GM12878 (cell line): ENCODE results near the gene SLC38A5. TPM values are rescaled to one million over a fixed set of nuclear protein-coding genes. Genes with fewer than 3 reads are reported as not detected.

Source experiments
- IRF4 ChIP-seq: IDR thresholded peaks from 2 replicates; pipeline ENCODE4 v1.6.1; 2011; ENCODE audit warnings: low read depth, low read length
- MLLT1 ChIP-seq: fragments of 450-650 bp; IDR thresholded peaks from 2 replicates; pipeline ENCODE4 v1.6.1; 2016; ENCODE audit warnings: mild to moderate bottlenecking
- PML ChIP-seq: IDR thresholded peaks from 2 replicates; pipeline ENCODE4 v1.6.1; 2012; ENCODE audit warnings: low read length, inconsistent platforms
- REST ChIP-seq: IDR thresholded peaks from 2 replicates; pipeline ENCODE4 v1.6.1; 2012; ENCODE audit warnings: mild to moderate bottlenecking, low read depth, low read length
- polyA plus RNA-seq, 11 experiments: library from polyadenylated mRNA; depleted of rRNA in 4 of 11; unstranded in 6 of 11; stranded (reverse) in 5 of 11; fragments of >200 nt; fragmentation: Nextera tagmentation in 4 of 11; fragmentation: Illumina TruSeq in 1 of 11; extraction: Ambion mirVana in 4 of 11; extraction: Trizol in 1 of 11; gene quantifications; 1 replicate in 1 of 11; 2 replicates in 10 of 11; pipeline versions ENCODE4 v1.2.1 to v1.2.3, GENCODE V29; 2011 to 2016; ENCODE audit warnings: inconsistent platforms in 2 of 11, missing spikeins in 2 of 11, low read depth in 1 of 11
- total RNA-seq, 4 experiments: library from RNA; depleted of rRNA in 3 of 4; stranded (reverse); fragments of >200 nt in 3 of 4; fragmentation: Illumina TruSeq in 1 of 4; extraction: Trizol in 1 of 4; gene quantifications; 2 replicates each; pipeline versions ENCODE4 v1.2.1 to v1.2.3, GENCODE V29; 2013 to 2021
- TF ChIP-seq, protein P1 (sequence below): IDR thresholded peaks from 2 replicates; pipeline ENCODE4 v1.6.1; 2011; ENCODE audit warnings: low read depth, mild to moderate bottlenecking, low read length, moderate library complexity, borderline replicate concordance; ENCODE audit errors: extremely low read depth
- TF ChIP-seq, protein P2 (sequence below): fragments of 450-650 bp; formaldehyde crosslinking; IDR thresholded peaks from 2 replicates; pipeline ENCODE4 v1.4.0; 2022; ENCODE audit warnings: mild to moderate bottlenecking, moderate library complexity
- TF ChIP-seq, protein P3 (sequence below): fragments of 450-650 bp; IDR thresholded peaks from 2 replicates; pipeline ENCODE4 v1.6.1; 2017; ENCODE audit warnings: mild to moderate bottlenecking, moderate library complexity
- TF ChIP-seq, protein P4 (sequence below): fragments of 450-650 bp; IDR thresholded peaks from 2 replicates; pipeline ENCODE4 v1.6.1; 2017; ENCODE audit warnings: low read depth, mild to moderate bottlenecking, moderate library complexity

SLC38A5 gene
- total and polyA plus RNA-seq, 10 of the 15 experiments (the other 5 are each of a cell fraction or from before 2014, with no cell fraction given) = 4.2 to 108 (median 70.6) TPM

GRCh38 chrX:48488034-48488433 is 18.0 kb upstream of the SLC38A5 start (continued):
- no peak for TF ChIP-seq MLLT1
- TF ChIP-seq PML = no peak
- TF ChIP-seq, protein P1, sequence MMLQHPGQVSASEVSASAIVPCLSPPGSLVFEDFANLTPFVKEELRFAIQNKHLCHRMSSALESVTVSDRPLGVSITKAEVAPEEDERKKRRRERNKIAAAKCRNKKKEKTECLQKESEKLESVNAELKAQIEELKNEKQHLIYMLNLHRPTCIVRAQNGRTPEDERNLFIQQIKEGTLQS = no peak
- no peak for TF ChIP-seq REST
- TF ChIP-seq, protein P2, sequence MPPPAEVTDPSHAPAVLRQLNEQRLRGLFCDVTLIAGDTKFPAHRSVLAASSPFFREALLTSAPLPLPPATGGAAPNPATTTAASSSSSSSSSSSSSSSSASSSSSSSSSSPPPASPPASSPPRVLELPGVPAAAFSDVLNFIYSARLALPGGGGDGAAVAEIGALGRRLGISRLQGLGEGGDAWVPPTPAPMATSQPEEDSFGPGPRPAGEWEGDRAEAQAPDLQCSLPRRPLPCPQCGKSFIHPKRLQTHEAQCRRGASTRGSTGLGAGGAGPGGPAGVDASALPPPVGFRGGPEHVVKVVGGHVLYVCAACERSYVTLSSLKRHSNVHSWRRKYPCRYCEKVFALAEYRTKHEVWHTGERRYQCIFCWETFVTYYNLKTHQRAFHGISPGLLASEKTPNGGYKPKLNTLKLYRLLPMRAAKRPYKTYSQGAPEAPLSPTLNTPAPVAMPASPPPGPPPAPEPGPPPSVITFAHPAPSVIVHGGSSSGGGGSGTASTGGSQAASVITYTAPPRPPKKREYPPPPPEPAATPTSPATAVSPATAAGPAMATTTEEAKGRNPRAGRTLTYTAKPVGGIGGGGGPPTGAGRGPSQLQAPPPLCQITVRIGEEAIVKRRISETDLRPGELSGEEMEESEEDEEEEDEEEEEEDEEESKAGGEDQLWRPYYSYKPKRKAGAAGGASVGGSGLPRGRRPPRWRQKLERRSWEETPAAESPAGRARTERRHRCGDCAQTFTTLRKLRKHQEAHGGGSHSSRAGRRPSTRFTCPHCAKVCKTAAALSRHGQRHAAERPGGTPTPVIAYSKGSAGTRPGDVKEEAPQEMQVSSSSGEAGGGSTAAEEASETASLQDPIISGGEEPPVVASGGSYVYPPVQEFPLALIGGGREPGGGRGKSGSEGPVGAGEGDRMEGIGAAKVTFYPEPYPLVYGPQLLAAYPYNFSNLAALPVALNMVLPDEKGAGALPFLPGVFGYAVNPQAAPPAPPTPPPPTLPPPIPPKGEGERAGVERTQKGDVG (CRISPR knock-in tag) = no peak
- TF ChIP-seq, protein P3, sequence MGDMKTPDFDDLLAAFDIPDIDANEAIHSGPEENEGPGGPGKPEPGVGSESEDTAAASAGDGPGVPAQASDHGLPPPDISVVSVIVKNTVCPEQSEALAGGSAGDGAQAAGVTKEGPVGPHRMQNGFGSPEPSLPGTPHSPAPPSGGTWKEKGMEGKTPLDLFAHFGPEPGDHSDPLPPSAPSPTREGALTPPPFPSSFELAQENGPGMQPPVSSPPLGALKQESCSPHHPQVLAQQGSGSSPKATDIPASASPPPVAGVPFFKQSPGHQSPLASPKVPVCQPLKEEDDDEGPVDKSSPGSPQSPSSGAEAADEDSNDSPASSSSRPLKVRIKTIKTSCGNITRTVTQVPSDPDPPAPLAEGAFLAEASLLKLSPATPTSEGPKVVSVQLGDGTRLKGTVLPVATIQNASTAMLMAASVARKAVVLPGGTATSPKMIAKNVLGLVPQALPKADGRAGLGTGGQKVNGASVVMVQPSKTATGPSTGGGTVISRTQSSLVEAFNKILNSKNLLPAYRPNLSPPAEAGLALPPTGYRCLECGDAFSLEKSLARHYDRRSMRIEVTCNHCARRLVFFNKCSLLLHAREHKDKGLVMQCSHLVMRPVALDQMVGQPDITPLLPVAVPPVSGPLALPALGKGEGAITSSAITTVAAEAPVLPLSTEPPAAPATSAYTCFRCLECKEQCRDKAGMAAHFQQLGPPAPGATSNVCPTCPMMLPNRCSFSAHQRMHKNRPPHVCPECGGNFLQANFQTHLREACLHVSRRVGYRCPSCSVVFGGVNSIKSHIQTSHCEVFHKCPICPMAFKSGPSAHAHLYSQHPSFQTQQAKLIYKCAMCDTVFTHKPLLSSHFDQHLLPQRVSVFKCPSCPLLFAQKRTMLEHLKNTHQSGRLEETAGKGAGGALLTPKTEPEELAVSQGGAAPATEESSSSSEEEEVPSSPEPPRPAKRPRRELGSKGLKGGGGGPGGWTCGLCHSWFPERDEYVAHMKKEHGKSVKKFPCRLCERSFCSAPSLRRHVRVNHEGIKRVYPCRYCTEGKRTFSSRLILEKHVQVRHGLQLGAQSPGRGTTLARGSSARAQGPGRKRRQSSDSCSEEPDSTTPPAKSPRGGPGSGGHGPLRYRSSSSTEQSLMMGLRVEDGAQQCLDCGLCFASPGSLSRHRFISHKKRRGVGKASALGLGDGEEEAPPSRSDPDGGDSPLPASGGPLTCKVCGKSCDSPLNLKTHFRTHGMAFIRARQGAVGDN = no peak
- TF ChIP-seq, protein P4, sequence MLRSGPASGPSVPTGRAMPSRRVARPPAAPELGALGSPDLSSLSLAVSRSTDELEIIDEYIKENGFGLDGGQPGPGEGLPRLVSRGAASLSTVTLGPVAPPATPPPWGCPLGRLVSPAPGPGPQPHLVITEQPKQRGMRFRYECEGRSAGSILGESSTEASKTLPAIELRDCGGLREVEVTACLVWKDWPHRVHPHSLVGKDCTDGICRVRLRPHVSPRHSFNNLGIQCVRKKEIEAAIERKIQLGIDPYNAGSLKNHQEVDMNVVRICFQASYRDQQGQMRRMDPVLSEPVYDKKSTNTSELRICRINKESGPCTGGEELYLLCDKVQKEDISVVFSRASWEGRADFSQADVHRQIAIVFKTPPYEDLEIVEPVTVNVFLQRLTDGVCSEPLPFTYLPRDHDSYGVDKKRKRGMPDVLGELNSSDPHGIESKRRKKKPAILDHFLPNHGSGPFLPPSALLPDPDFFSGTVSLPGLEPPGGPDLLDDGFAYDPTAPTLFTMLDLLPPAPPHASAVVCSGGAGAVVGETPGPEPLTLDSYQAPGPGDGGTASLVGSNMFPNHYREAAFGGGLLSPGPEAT = no peak
- no peak for TF ChIP-seq IRF4
